DND-41 (cell line): ENCODE data around the gene PAK5.

ENCODE experiments used
- CTCF ChIP-seq: IDR thresholded peaks from 2 replicates; pipeline ENCODE4 v1.5.1; 2012; ENCODE audit warnings: borderline replicate concordance, low read length, moderate library complexity, mild to moderate bottlenecking; ENCODE audit not compliant: poor library complexity, severe bottlenecking; ENCODE audit errors: extremely low read depth
- EZH2 ChIP-seq: IDR thresholded peaks from 3 replicates; pipeline ENCODE4 v1.6.1; 2012; ENCODE audit warnings: borderline replicate concordance, low read depth, mild to moderate bottlenecking, moderate library complexity, low read length, inconsistent platforms; ENCODE audit not compliant: severe bottlenecking

DNA sequence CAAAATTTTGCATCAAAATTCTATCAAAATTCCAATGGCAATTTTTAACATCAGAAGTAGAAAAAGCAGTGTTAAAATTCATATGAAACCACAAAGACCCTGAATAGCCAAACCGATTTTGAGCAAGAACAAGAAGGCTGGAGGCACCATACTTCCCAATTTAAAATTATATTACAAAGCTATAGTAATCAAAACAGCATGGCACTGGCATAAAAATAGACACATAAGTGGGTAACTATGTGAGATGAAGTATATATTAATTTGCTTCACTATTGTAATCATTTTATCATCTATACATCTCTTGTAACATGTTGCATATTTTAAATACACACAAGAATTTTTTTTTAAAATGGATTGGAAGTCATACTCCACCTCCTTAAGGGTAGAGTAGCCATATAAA, 77.4 kb downstream of the PAK5 start:
- no peak for TF ChIP-seq CTCF
- no peak for TF ChIP-seq EZH2
